K562 (cell line): ENCODE results near the gene ATP1A3. TPM values are rescaled to one million over a fixed set of nuclear protein-coding genes. Genes with fewer than 3 reads are reported as not detected.

ENCODE experiments used
- ATAC-seq: fragments of 200-7000 bp; cut with Tn5 transposase; 3 replicates; pipeline ENCODE4 v1.9.1; 2020; ENCODE audit warnings: moderate library complexity
- BruUV-seq: library from RNA; stranded (reverse); fragments of 400-500 nt; replicated peaks from 2 replicates; lab custom pipeline; 2021; lab: Mats Ljungman, UMichigan
- CTCF ChIA-PET: fragments of 300-600 bp; formaldehyde crosslinking; extraction: SDS; loops from one replicate; lab custom pipeline; 2021; ENCODE audit warnings: low intra/inter-chr PET ratio; lab: Yijun Ruan, JAX
- POLR2A ChIA-PET: fragments of 300-600, 350-650 bp; sonication (Branson Sonifier 250); formaldehyde crosslinking; extraction: SDS; loops from one replicate; lab custom pipeline; 2021; ENCODE audit warnings: antibody characterized with exemption, inconsistent platforms; lab: Yijun Ruan, JAX
- DNase-seq, 4 experiments: peaks; one replicate each; pipeline versions ENCODE4 v3.0.0 to v3.0.0-alpha.2; 2011 to 2018; ENCODE audit warnings: low spot score in 3 of 4, mixed read lengths in 3 of 4; ENCODE audit errors: extremely low read depth in 1 of 4
- FAIRE-seq: peaks from 2 replicates; lab custom pipeline; 2011; peaks lifted over from hg19 to GRCh38; lab: Jason Lieb, UNC
- H2AFZ ChIP-seq: 2 replicates; pipeline ENCODE4 v1.6.0; 2011; ENCODE audit warnings: low read depth, low read length, control low read depth, inconsistent platforms
- H3K27ac ChIP-seq: fragments of 200-600 bp; 3 replicates; pipeline ENCODE4 v1.8.0; 2011; ENCODE audit warnings: low read depth, mild to moderate bottlenecking, control low read depth, inconsistent platforms, low read length, moderate library complexity, mixed read lengths; ENCODE audit errors: extremely low read depth
- H3K27me3 ChIP-seq, 2 experiments: fragments of 300-600 bp in 1 of 2; 2 replicates in 1 of 2; 3 replicates in 1 of 2; pipeline versions ENCODE4 v1.6.0 to v1.8.0; 2011; ENCODE audit warnings: inconsistent platforms in 2 of 2, low read length in 2 of 2, mild to moderate bottlenecking in 1 of 2, mixed read lengths in 1 of 2, moderate library complexity in 1 of 2; ENCODE audit not compliant: control insufficient read depth in 2 of 2, insufficient read depth in 2 of 2
- H3K36me3 ChIP-seq: fragments of 300-600 bp; 3 replicates; pipeline ENCODE4 v1.8.0; 2011; ENCODE audit warnings: mild to moderate bottlenecking, low read length, inconsistent platforms; ENCODE audit not compliant: control insufficient read depth, insufficient read depth
- H3K4me1 ChIP-seq, 2 experiments: fragments of 200-600 bp in 1 of 2; replicated peaks in 1 of 2; 2 replicates in 1 of 2; 3 replicates in 1 of 2; pipeline versions ENCODE4 v1.5.1 to v1.8.0; 2011; ENCODE audit warnings: inconsistent platforms in 2 of 2, low read length in 2 of 2, mild to moderate bottlenecking in 1 of 2, mixed read lengths in 1 of 2, moderate library complexity in 1 of 2; ENCODE audit not compliant: control insufficient read depth in 2 of 2, insufficient read depth in 2 of 2
- H3K4me2 ChIP-seq: 2 replicates; pipeline ENCODE4 v1.6.1; 2011; ENCODE audit warnings: low read length, control low read depth, inconsistent platforms, mixed read lengths; ENCODE audit not compliant: insufficient read depth
- H3K4me3 ChIP-seq: fragments of 200-600 bp; sonication (generic), shearing (Covaris generic); 2 replicates; pipeline ENCODE4 v1.5.1; 2016; ENCODE audit warnings: control low read depth, inconsistent platforms
- H3K79me2 ChIP-seq: fragments of 200-600 bp; 3 replicates; pipeline ENCODE4 v1.8.0; 2011; ENCODE audit warnings: low read length, inconsistent platforms; ENCODE audit not compliant: control insufficient read depth, insufficient read depth
- H3K9ac ChIP-seq, 2 experiments: 2 replicates each; pipeline versions ENCODE4 v1.6.0 to v1.6.1; 2011; ENCODE audit warnings: low read depth in 2 of 2, low read length in 2 of 2, control low read depth in 1 of 2, inconsistent platforms in 1 of 2, mild to moderate bottlenecking in 1 of 2, mixed read lengths in 1 of 2; ENCODE audit not compliant: insufficient read depth in 1 of 2
- H3K9me1 ChIP-seq: one replicate; pipeline ENCODE4 v1.6.0; 2011; ENCODE audit warnings: inconsistent platforms, mild to moderate bottlenecking, low read length, moderate library complexity; ENCODE audit not compliant: control insufficient read depth, insufficient read depth
- H3K9me3 ChIP-seq: replicated peaks from 2 replicates; pipeline ENCODE4 v1.5.1; 2011; ENCODE audit warnings: low read depth, low read length, inconsistent platforms; ENCODE audit not compliant: control insufficient read depth, insufficient read depth
- H4K20me1 ChIP-seq: replicated peaks from 2 replicates; pipeline ENCODE4 v1.6.1; 2011; ENCODE audit warnings: low read length, inconsistent platforms, mixed read lengths; ENCODE audit not compliant: control insufficient read depth, insufficient read depth
- BHLHE40 ChIP-seq: IDR thresholded peaks from 2 replicates; pipeline ENCODE4 v1.6.1; 2011; ENCODE audit warnings: low read length, improper control_type of control experiment
- CREM ChIP-seq: IDR thresholded peaks from 2 replicates; pipeline ENCODE4 v1.6.1; 2014; ENCODE audit warnings: antibody characterized with exemption, low read depth
- CTBP1 ChIP-seq: fragments of 450-650 bp; IDR thresholded peaks from 2 replicates; pipeline ENCODE4 v1.6.1; 2016; ENCODE audit warnings: borderline replicate concordance
- EGR1 ChIP-seq: fragments of 450-650 bp; conservative IDR thresholded peaks from 2 replicates; pipeline ENCODE4 v1.6.1; 2017; ENCODE audit warnings: mild to moderate bottlenecking
- HBP1 ChIP-seq: fragments of 450-650 bp; formaldehyde crosslinking; IDR thresholded peaks from 2 replicates; pipeline ENCODE4 v1.4.0; 2022; ENCODE audit warnings: missing genetic modification characterization
- JUND ChIP-seq, 2 experiments: IDR thresholded peaks; 2 replicates in 1 of 2; 3 replicates in 1 of 2; pipeline ENCODE4 v1.6.1; 2011; ENCODE audit warnings: borderline replicate concordance in 2 of 2, low read depth in 2 of 2, low read length in 2 of 2, improper control_type of control experiment in 1 of 2, missing biosample characterization in 1 of 2, missing genetic modification characterization in 1 of 2, missing genetic modification reagents in 1 of 2
- OTX1 ChIP-seq: fragments of 450-650 bp; formaldehyde crosslinking; IDR thresholded peaks from 2 replicates; pipeline ENCODE4 v1.4.0; 2022; ENCODE audit warnings: mild to moderate bottlenecking
- REST ChIP-seq, 2 experiments: fragments of 450-650 bp; formaldehyde crosslinking in 1 of 2; IDR thresholded peaks; 2 replicates each; pipeline versions ENCODE4 v1.4.0 to v1.6.1; 2014 to 2020; ENCODE audit warnings: mild to moderate bottlenecking in 2 of 2, borderline replicate concordance in 1 of 2, low read depth in 1 of 2
- SP1 ChIP-seq: sonication (generic); formaldehyde crosslinking; IDR thresholded peaks from 2 replicates; pipeline ENCODE4 v1.8.1; 2022; ENCODE audit warnings: mild to moderate bottlenecking, missing genetic modification reagents
- TEAD1 ChIP-seq, 2 experiments: fragments of 450-650 bp in 1 of 2; sonication (generic) in 1 of 2; formaldehyde crosslinking; IDR thresholded peaks; 2 replicates each; pipeline versions ENCODE4 v1.4.0 to v1.8.0; 2020 to 2022; ENCODE audit warnings: mild to moderate bottlenecking in 2 of 2, missing genetic modification reagents in 1 of 2
- WGBS: fragments of 100-300 bp; shearing (Covaris generic); methylation state at CpG from one replicate; pipeline ENCODE4 v1.1.6; 2016; ENCODE audit warnings: low coverage, mixed read lengths; ENCODE audit not compliant: insufficient coverage; ENCODE audit errors: missing lambda C conversion rate; 5-methylcytosine and 5-hydroxymethylcytosine counted together
- in situ Hi-C: fragments of 300-500 bp; cut with MboI; formaldehyde crosslinking; loops from 4 replicates; pipeline ENCODE4 v1.15.0; 2018; ENCODE audit warnings: inconsistent platforms, mixed read lengths
- intact Hi-C: fragments of 100-400 bp; cut with micrococcal nuclease; formaldehyde crosslinking; loops from 2 replicates; pipeline ENCODE4 v1.14.2; 2022
- polyA plus RNA-seq, 8 experiments: library from polyadenylated mRNA; depleted of rRNA in 4 of 8; stranded (reverse) in 5 of 8; unstranded in 3 of 8; fragments of >200 nt; fragmentation: Nextera tagmentation in 2 of 8; fragmentation: Illumina TruSeq in 1 of 8; extraction: Ambion mirVana in 2 of 8; extraction: Trizol in 1 of 8; gene quantifications; 2 replicates each; pipeline versions ENCODE4 v1.2.1 to v1.2.3, GENCODE V29; 2011 to 2014; ENCODE audit warnings: inconsistent platforms in 1 of 8, missing spikeins in 1 of 8
- total RNA-seq, 7 experiments: library from RNA; depleted of rRNA in 6 of 7; stranded (reverse); fragments of >200 nt in 6 of 7; fragmentation: Illumina TruSeq in 2 of 7; extraction: Trizol in 2 of 7; gene quantifications; 2 replicates each; pipeline versions ENCODE4 v1.2.1 to v1.2.3, GENCODE V29; 2011 to 2021; ENCODE audit warnings: low replicate concordance in 1 of 7

ATP1A3 gene
- total and polyA plus RNA-seq, 9 of the 15 experiments (the other 6 are each of a cell fraction or from before 2014, with no cell fraction given), result 0.03 to 1.0 (median 0.17) TPM; not detected in 3

- TF ChIP-seq SP1 (CRISPR knock-in tag), result peak; percentile 29; the same call in 1 of the 2 replicates
- peak; percentile 55 for TF ChIP-seq EGR1
Observed at GRCh38 chr19:41955521-41955920, 38.5 kb downstream of the ATP1A3 start (continued).

- POLR2A ChIA-PET, result interaction anchor here (0.6 to 1.4 kb wide), 2 partner anchors 14 to 47 kb away, joined by 3 to 5 read pairs; no protein-coding TSS in a partner anchor
- no peaks in the 10 kb centered on the region for H3K9me1 ChIP-seq
- DNase-seq (peak; percentile 86 to 87 (median 86)), FAIRE-seq (peak; percentile 90), ATAC-seq (peak; percentile 93)
- WGBS, result 0% methylated on average over 4 of the region's 12 CpGs
- no peaks in the 10 kb centered on the region for H3K79me2 ChIP-seq
- H3K9me3 ChIP-seq, result no peaks in the 10 kb centered on the region
- no peak overlapping the region for H3K4me3 ChIP-seq
- H3K4me1 ChIP-seq, result peaks cover 10 to 13% of the 10 kb centered on the region in 2 experiments; a peak in 4 of 5 replicates
- in situ Hi-C loops (loop anchor here (10.0 kb wide), 1 partner anchor 157 kb away; the partner anchor contains the start of gene CEACAM3), intact Hi-C loops (loop anchor here (1.0 kb wide), 1 partner anchor 78 kb away; no protein-coding TSS in a partner anchor)
- no peaks in the 10 kb centered on the region for H4K20me1 ChIP-seq
- CTCF ChIA-PET, result interaction anchor here (1.7 to 3.2 kb wide), 2 partner anchors 78 to 159 kb away, joined by 5 to 35 read pairs; no protein-coding TSS in a partner anchor
- H3K36me3 ChIP-seq, result no peaks in the 10 kb centered on the region
- H2AFZ ChIP-seq, result peak overlapping the region; percentile 94
- H3K4me2 ChIP-seq, result peak overlapping the region; percentile 76
- no TSS peak for BruUV-seq
- H3K9ac ChIP-seq, result no peak overlapping the region
- H3K27me3 ChIP-seq, result no peaks in the 10 kb centered on the region
- no peak overlapping the region for H3K27ac ChIP-seq
- TF ChIP-seq OTX1 (CRISPR knock-in tag) (0 out of 2 replicates have a peak, but pooled peaks have one; percentile 40), CREM (peak; percentile 56), REST (IDR thresholded peaks at IDR 0.05; ENCODE audit: borderline replicate concordance) (peak; percentile 80), REST (CRISPR knock-in tag; IDR thresholded peaks at IDR 0.05; ENCODE audit: low read depth) (no peak), BHLHE40 (peak; percentile 31; the same call in 1 of the 2 replicates), JUND (IDR thresholded peaks at IDR 0.05; ENCODE audit: borderline replicate concordance, low read depth, low read length) (0 out of 2 replicates have a peak, but pooled peaks have one; percentile 28), JUND (tag; IDR thresholded peaks at IDR 0.05; ENCODE audit: borderline replicate concordance, low read depth, low read length) (no peak), HBP1 (CRISPR knock-in tag) (peak; percentile 76; the same call in 1 of the 2 replicates), TEAD1 (CRISPR knock-in tag; IDR thresholded peaks at IDR 0.05) (no peak), CTBP1 (0 out of 2 replicates have a peak, but pooled peaks have one; percentile 68)
Observed at GRCh38 chr19:41951686-41952172, 42.3 kb downstream of the ATP1A3 start.
